Liver (tissue), 9 donors: ENCODE results near the gene PRKN. TPM values are rescaled to one million over a fixed set of nuclear protein-coding genes. Genes with fewer than 3 reads are reported as not detected.

Experiments
- DNase-seq: peaks from one replicate; pipeline ENCODE4 v3.0.0-alpha.2; 2017; ENCODE audit warnings: low spot score
- H3K27ac ChIP-seq, 2 donors: one replicate each; pipeline ENCODE4 v1.7.0; 2013; ENCODE audit warnings: inconsistent platforms in 2 of 2, low read length in 2 of 2, control low read depth in 1 of 2, low read depth in 1 of 2, mild to moderate bottlenecking in 1 of 2
- H3K27me3 ChIP-seq, 4 donors: one replicate each; pipeline versions ENCODE4 v1.6.1 to v1.7.0; 2013; ENCODE audit warnings: low read length in 3 of 4, inconsistent platforms in 1 of 4, mild to moderate bottlenecking in 1 of 4, moderate library complexity in 1 of 4; ENCODE audit not compliant: control insufficient read depth in 4 of 4, insufficient read depth in 4 of 4
- H3K36me3 ChIP-seq, 4 donors: one replicate each; pipeline versions ENCODE4 v1.6.1 to v1.7.0; 2013; ENCODE audit warnings: low read length in 3 of 4, mild to moderate bottlenecking in 3 of 4, low read depth in 1 of 4, moderate library complexity in 1 of 4; ENCODE audit not compliant: control insufficient read depth in 4 of 4, insufficient read depth in 3 of 4
- H3K4me1 ChIP-seq, 4 donors: one replicate each; pipeline versions ENCODE4 v1.6.1 to v1.7.0; 2013; ENCODE audit warnings: low read length in 3 of 4, mild to moderate bottlenecking in 3 of 4, moderate library complexity in 1 of 4; ENCODE audit not compliant: control insufficient read depth in 4 of 4, insufficient read depth in 4 of 4
- H3K4me3 ChIP-seq, 3 donors: one replicate each; pipeline versions ENCODE4 v1.6.1 to v1.7.0; 2013; ENCODE audit warnings: low read length in 3 of 3, control low read depth in 1 of 3, low read depth in 1 of 3, mild to moderate bottlenecking in 1 of 3
- H3K9ac ChIP-seq, 2 donors: one replicate each; pipeline ENCODE4 v1.7.0; 2013; ENCODE audit warnings: low read length in 2 of 2, mild to moderate bottlenecking in 2 of 2, moderate library complexity in 2 of 2, control low read depth in 1 of 2, low read depth in 1 of 2
- H3K9me3 ChIP-seq, 4 donors: one replicate each; pipeline versions ENCODE4 v1.6.1 to v1.7.0; 2013; ENCODE audit warnings: low read length in 3 of 4; ENCODE audit not compliant: control insufficient read depth in 4 of 4
- ATF3 ChIP-seq: IDR thresholded peaks from 2 replicates; pipeline ENCODE4 v1.6.1; 2016; ENCODE audit warnings: antibody characterized with exemption
- CTCF ChIP-seq: fragments of 150-350 bp; IDR thresholded peaks from 2 replicates; pipeline ENCODE4 v1.5.1; 2017; ENCODE audit warnings: improper control_type of control experiment, low read depth, low read length; ENCODE audit not compliant: missing input control
- EGR1 ChIP-seq, 2 donors: IDR thresholded peaks; 2 replicates each; pipeline ENCODE4 v1.6.1; 2016 to 2018; ENCODE audit warnings: antibody characterized with exemption in 2 of 2, low read depth in 2 of 2
- FOXA1 ChIP-seq: IDR thresholded peaks from 2 replicates; pipeline ENCODE4 v1.6.1; 2016; ENCODE audit warnings: antibody characterized with exemption
- FOXA2 ChIP-seq: IDR thresholded peaks from 2 replicates; pipeline ENCODE4 v1.6.1; 2016; ENCODE audit warnings: antibody characterized with exemption
- GABPA ChIP-seq, 2 donors: IDR thresholded peaks in 1 of 2; conservative IDR thresholded peaks in 1 of 2; 2 replicates each; pipeline ENCODE4 v1.6.1; 2016; ENCODE audit warnings: antibody characterized with exemption in 2 of 2, mild to moderate bottlenecking in 1 of 2, moderate library complexity in 1 of 2
- HNF4A ChIP-seq, 2 donors: conservative IDR thresholded peaks; 2 replicates each; pipeline ENCODE4 v1.6.1; 2016; ENCODE audit warnings: antibody characterized with exemption in 2 of 2, mild to moderate bottlenecking in 2 of 2
- HNF4G ChIP-seq: IDR thresholded peaks from 2 replicates; pipeline ENCODE4 v1.6.1; 2016; ENCODE audit warnings: antibody characterized with exemption
- JUND ChIP-seq, 2 donors: IDR thresholded peaks; 2 replicates each; pipeline ENCODE4 v1.6.1; 2016; ENCODE audit warnings: antibody characterized with exemption in 2 of 2
- NR2F2 ChIP-seq: IDR thresholded peaks from 2 replicates; pipeline ENCODE4 v1.6.1; 2016; ENCODE audit warnings: antibody characterized with exemption
- RAD21 ChIP-seq, 2 donors: IDR thresholded peaks; 2 replicates each; pipeline ENCODE4 v1.6.1; 2016; ENCODE audit warnings: antibody characterized with exemption in 2 of 2, mild to moderate bottlenecking in 2 of 2
- REST ChIP-seq: IDR thresholded peaks from 2 replicates; pipeline ENCODE4 v1.6.1; 2016; ENCODE audit warnings: antibody characterized with exemption, mild to moderate bottlenecking
- RXRA ChIP-seq, 2 donors: IDR thresholded peaks; 2 replicates each; pipeline ENCODE4 v1.6.1; 2017 to 2018; ENCODE audit warnings: antibody characterized with exemption in 2 of 2, mild to moderate bottlenecking in 1 of 2
- SP1 ChIP-seq: IDR thresholded peaks from 2 replicates; pipeline ENCODE4 v1.6.1; 2018; ENCODE audit warnings: antibody characterized with exemption, mild to moderate bottlenecking
- TAF1 ChIP-seq: conservative IDR thresholded peaks from 2 replicates; pipeline ENCODE4 v1.6.1; 2016; ENCODE audit warnings: antibody characterized with exemption, mild to moderate bottlenecking
- YY1 ChIP-seq: IDR thresholded peaks from 2 replicates; pipeline ENCODE4 v1.6.1; 2016; ENCODE audit warnings: antibody characterized with exemption, mild to moderate bottlenecking
- ZBTB33 ChIP-seq: IDR thresholded peaks from 2 replicates; pipeline ENCODE4 v1.6.1; 2016; ENCODE audit warnings: antibody characterized with exemption
- WGBS: extraction: QIAGEN DNeasy Blood & Tissue Kit; methylation state at CpG from one replicate; pipeline ENCODE4 v1.1.7; 2013; 5-methylcytosine and 5-hydroxymethylcytosine counted together
- polyA plus RNA-seq, 2 donors: library from polyadenylated mRNA; stranded (reverse) in 1 of 2; unstranded in 1 of 2; fragments of 200-250 nt in 1 of 2; fragments of >200 nt in 1 of 2; fragmentation: Nextera tagmentation in 1 of 2; extraction: Ambion mirVana in 1 of 2; gene quantifications; one replicate each; pipeline versions ENCODE4 v1.2.1 to v1.2.3, GENCODE V29; 2013 to 2015
- total RNA-seq, 2 donors: library from RNA; depleted of rRNA; stranded (reverse); fragments of >200 nt; gene quantifications; one replicate each; pipeline ENCODE4 v1.2.3, GENCODE V29; 2014
- TF ChIP-seq, protein P1 (sequence below): IDR thresholded peaks from 2 replicates; pipeline ENCODE4 v1.6.1; 2016; ENCODE audit warnings: antibody characterized with exemption
- donor health status: healthy.
- donor health status: healthy.
- donor health status: healthy.
- donor health status: healthy.
- donor health status: healthy.

Gene PRKN
- total and polyA plus RNA-seq, 4 donors: 0.47 to 4.1 (median 3.2) TPM

GRCh38 chr6:161453558-161453957 is 1274.0 kb downstream of the PRKN start:
- Histone ChIP-seq H3K27me3 (no peaks in the 10 kb centered on the region), H3K4me3 (no peak overlapping the region), H3K27ac (no peak overlapping the region), H3K36me3 (no peaks in the 10 kb centered on the region), H3K9me3 (no peaks in the 10 kb centered on the region), H3K4me1 (no peaks in the 10 kb centered on the region), H3K9ac (no peak overlapping the region)
- TF ChIP-seq NR2F2 (no peak), TAF1 (no peak), GABPA (IDR thresholded peaks at IDR 0.05 in 1 of 2, conservative IDR thresholded peaks at IDR 0.05 in 1 of 2) (no peak), JUND (IDR thresholded peaks at IDR 0.05) (no peak), RAD21 (IDR thresholded peaks at IDR 0.05) (no peak), EGR1 (IDR thresholded peaks at IDR 0.05; ENCODE audit: low read depth in 2 of 2) (no peak), ATF3 (no peak), RXRA (IDR thresholded peaks at IDR 0.05) (no peak), CTCF (no peak), YY1 (no peak), FOXA2 (no peak), HNF4G (no peak), REST (no peak), SP1 (no peak), ZBTB33 (no peak), FOXA1 (no peak), HNF4A (conservative IDR thresholded peaks at IDR 0.05) (no peak)
- TF ChIP-seq, protein P1, sequence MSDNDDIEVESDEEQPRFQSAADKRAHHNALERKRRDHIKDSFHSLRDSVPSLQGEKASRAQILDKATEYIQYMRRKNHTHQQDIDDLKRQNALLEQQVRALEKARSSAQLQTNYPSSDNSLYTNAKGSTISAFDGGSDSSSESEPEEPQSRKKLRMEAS: no peak
- DNase-seq: no peak
- 79% methylated on average over 4 of the region's 4 CpGs for WGBS
